Esophagus muscularis mucosa (tissue), 4 donors: ENCODE results near the gene PSMD11. TPM values are rescaled to one million over a fixed set of nuclear protein-coding genes. Genes with fewer than 3 reads are reported as not detected.
"Not testable (repeated sequence)": the region's sequence is repeated elsewhere in the genome, so short reads cannot be mapped to it uniquely, and the experiment has no call there.

ENCODE experiments used
- DNase-seq: peaks from one replicate; pipeline ENCODE4 v3.0.0-alpha.2; 2017; ENCODE audit errors: extremely low spot score
- H3K27ac ChIP-seq, 4 donors: fragments of 200-600 bp; sonication (generic); replicated peaks in 1 of 4; 1 replicate in 3 of 4; 2 replicates in 1 of 4; pipeline ENCODE4 v1.5.1; 2016 to 2019; ENCODE audit warnings: mild to moderate bottlenecking in 1 of 4
- H3K27me3 ChIP-seq, 4 donors: fragments of 200-600 bp; sonication (generic); one replicate each; pipeline versions ENCODE4 v1.5.1 to v1.6.0; 2016 to 2019
- H3K36me3 ChIP-seq, 4 donors: fragments of 200-600 bp; sonication (generic); one replicate each; pipeline ENCODE4 v1.5.1; 2016 to 2019
- H3K4me1 ChIP-seq, 4 donors: fragments of 200-600 bp; sonication (generic); one replicate each; pipeline ENCODE4 v1.5.1; 2016 to 2019
- H3K4me3 ChIP-seq, 4 donors: fragments of 200-600 bp; sonication (generic); 1 replicate in 2 of 4; 2 replicates in 2 of 4; pipeline ENCODE4 v1.5.1; 2016 to 2019; ENCODE audit warnings: mild to moderate bottlenecking in 4 of 4, moderate library complexity in 1 of 4
- H3K9me3 ChIP-seq, 4 donors: fragments of 200-600 bp; sonication (generic); 1 replicate in 3 of 4; 2 replicates in 1 of 4; pipeline ENCODE4 v1.5.1; 2016 to 2019
- EP300 ChIP-seq: sonication (generic); formaldehyde crosslinking; IDR thresholded peaks from one replicate; pipeline ENCODE4 v1.6.1; 2017; ENCODE audit warnings: antibody characterized with exemption
- POLR2A ChIP-seq: fragments of 450-650 bp; IDR thresholded peaks from one replicate; pipeline ENCODE4 v1.6.1; 2017; ENCODE audit warnings: antibody characterized with exemption, moderate library complexity, mild to moderate bottlenecking, low read depth
- POLR2AphosphoS5 ChIP-seq, 2 donors: sonication (generic); formaldehyde crosslinking; IDR thresholded peaks; one replicate each; pipeline ENCODE4 v1.6.1; 2017; ENCODE audit warnings: antibody characterized with exemption in 2 of 2
- WGBS: methylation state at CpG from one replicate; pipeline ENCODE4 v1.1.5; 2018; 5-methylcytosine and 5-hydroxymethylcytosine counted together
- intact Hi-C: fragments of 100-400 bp; cut with DNase I; formaldehyde crosslinking; loops from one replicate; pipeline ENCODE4 v1.15.1; 2023
- total RNA-seq, 4 donors: library from RNA; depleted of rRNA; stranded (reverse); fragments of >200 nt; gene quantifications; one replicate each; pipeline versions ENCODE4 v1.1.0 to v1.2.1, GENCODE V29; 2016
- TF ChIP-seq, protein P1 (sequence below), 3 experiments: fragments of 200-600 bp in 2 of 3; fragments of 450-650 bp in 1 of 3; sonication (generic) in 2 of 3; IDR thresholded peaks; one replicate each; pipeline ENCODE4 v1.5.1; 2017 to 2019; ENCODE audit warnings: antibody characterized with exemption in 3 of 3, mild to moderate bottlenecking in 2 of 3, moderate library complexity in 1 of 3

The PSMD11 gene
- total RNA-seq, 4 donors from 2014 or later = 39.9 to 70.2 (median 64.7) TPM

DNA sequence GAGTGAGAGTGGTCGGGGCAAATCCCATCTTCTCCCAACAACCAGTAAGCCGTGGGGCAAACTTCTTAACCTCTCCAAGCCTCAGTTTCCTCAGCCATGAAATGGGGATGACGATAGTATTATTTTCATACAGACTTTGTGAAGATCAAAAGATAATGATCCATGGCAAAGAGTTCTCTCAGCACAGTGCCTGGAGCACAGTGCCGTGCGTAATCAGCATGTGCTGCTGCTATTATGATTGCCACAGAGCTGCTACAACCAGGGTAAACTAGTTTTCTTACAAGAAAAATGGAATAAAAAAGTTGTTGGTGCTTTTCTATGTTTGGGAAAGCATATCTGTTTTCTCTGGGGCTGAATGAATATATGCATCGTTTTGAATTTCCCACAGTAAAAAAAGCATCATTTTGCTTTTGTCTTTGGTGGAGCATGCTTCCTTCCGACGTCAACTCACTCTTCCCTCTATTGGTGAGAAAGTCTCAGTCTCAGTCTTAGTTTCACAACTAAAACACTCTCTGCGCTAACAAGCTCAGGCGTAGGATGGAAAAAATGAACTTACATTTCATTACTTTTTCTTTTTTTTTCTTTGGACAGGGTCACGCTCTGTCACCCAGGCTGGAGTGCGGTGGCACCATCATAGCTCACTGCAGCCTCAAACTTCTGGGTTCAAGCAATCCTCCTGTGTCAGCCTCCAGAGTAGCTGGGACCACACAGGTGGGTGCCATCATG lies 79.7 kb downstream of the PSMD11 start:
- intact Hi-C loops = no loop called here

DNA sequence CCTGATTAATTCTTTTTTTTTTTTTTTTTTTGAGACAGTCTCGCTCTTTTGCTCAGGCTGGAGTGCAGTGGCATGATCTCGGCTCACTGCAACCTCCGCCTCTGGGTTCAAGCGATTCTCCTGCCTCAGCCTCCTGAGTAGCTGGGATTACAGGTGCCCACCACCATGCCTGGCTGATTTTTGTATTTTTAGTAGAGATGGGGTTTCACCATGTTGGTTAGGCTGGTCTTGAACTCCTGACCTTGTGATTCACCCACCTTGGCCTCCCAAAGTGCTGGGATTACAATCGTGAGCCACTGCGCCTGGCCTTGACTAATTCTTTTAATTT lies 80.2 kb downstream of the PSMD11 start:
- intact Hi-C loops, H3K9me3 ChIP-seq: not testable (repeated sequence)

More for the DNA sequence above, 79.7 kb downstream of the PSMD11 start:
- H3K27ac ChIP-seq = no peak overlapping the region
- TF ChIP-seq POLR2A (no peak), EP300 (no peak), POLR2AphosphoS5 (IDR thresholded peaks at IDR 0.05) (no peak)
- TF ChIP-seq, protein P1, sequence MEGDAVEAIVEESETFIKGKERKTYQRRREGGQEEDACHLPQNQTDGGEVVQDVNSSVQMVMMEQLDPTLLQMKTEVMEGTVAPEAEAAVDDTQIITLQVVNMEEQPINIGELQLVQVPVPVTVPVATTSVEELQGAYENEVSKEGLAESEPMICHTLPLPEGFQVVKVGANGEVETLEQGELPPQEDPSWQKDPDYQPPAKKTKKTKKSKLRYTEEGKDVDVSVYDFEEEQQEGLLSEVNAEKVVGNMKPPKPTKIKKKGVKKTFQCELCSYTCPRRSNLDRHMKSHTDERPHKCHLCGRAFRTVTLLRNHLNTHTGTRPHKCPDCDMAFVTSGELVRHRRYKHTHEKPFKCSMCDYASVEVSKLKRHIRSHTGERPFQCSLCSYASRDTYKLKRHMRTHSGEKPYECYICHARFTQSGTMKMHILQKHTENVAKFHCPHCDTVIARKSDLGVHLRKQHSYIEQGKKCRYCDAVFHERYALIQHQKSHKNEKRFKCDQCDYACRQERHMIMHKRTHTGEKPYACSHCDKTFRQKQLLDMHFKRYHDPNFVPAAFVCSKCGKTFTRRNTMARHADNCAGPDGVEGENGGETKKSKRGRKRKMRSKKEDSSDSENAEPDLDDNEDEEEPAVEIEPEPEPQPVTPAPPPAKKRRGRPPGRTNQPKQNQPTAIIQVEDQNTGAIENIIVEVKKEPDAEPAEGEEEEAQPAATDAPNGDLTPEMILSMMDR (IDR thresholded peaks at IDR 0.05) = no peak
- no peaks in the 10 kb centered on the region for H3K36me3 ChIP-seq
- no peaks in the 10 kb centered on the region for H3K9me3 ChIP-seq
- 93% methylated on average over 12 of the region's 12 CpGs for WGBS
- H3K4me1 ChIP-seq = peaks cover 14 to 17% (median 17%) of the 10 kb centered on the region in 4 donors
- H3K27me3 ChIP-seq = no peaks in the 10 kb centered on the region
- no peak for DNase-seq
- H3K4me3 ChIP-seq = no peak overlapping the region

DNA sequence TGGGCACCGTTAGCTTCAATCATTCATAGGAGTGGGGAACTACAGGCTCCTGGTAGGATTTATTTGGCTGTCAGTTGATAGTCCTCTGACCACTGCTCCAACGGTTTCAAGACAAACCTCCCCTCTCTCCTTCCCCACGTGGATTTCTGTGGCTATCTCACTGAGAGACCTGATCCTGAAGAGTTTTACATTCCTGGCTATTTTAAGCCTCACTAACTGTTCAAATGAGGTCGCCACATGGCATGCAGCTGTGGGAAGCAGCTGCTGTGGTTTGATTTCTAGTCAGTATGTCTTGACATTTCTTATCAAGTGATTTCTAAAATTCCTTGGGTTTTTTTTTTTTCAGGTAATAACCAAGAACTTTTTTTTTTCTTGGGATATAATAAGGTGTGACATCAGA lies 80.8 kb downstream of the PSMD11 start:
- intact Hi-C loops = no loop called here
- WGBS = 35% methylated on average over 4 of the region's 4 CpGs
- DNase-seq = no peak

More for the DNA sequence above, 80.2 kb downstream of the PSMD11 start:
- not testable (repeated sequence) for H3K27ac ChIP-seq, DNase-seq, H3K27me3 ChIP-seq, H3K36me3 ChIP-seq, H3K4me3 ChIP-seq
- 90% methylated on average over 6 of the region's 6 CpGs for WGBS
- peaks cover 9 to 14% (median 11%) of the 10 kb centered on the region in 4 donors for H3K4me1 ChIP-seq

DNA sequence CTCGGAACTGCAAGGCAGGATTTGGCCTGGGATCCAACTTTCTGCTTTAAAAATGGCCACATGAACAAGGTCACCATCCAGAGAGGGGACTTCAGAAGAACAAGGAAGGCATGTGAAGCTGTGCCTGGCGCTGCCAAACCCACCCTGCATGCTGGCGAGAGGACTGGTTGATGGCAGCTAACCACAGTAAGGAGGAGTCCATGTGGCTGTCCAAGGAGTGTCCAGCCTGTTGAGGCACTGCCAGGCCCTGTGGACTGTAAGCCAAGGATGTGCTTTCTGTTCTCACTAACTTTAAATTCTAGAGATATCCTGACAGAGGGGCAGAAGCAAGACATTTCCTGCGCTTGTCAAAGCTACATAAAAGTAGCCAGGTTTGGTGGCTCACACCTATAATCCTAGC lies 82.8 kb downstream of the PSMD11 start:
- H3K27me3 ChIP-seq = no peaks in the 10 kb centered on the region
- 96% methylated on average over 4 of the region's 4 CpGs for WGBS
- H3K4me3 ChIP-seq = no peak overlapping the region
- H3K4me1 ChIP-seq = no peaks in the 10 kb centered on the region
- TF ChIP-seq POLR2A (no peak), EP300 (no peak), POLR2AphosphoS5 (IDR thresholded peaks at IDR 0.05) (no peak)
- TF ChIP-seq, protein P1 (IDR thresholded peaks at IDR 0.05) = no peak
- no peaks in the 10 kb centered on the region for H3K36me3 ChIP-seq
- no peak for DNase-seq
- no peak overlapping the region for H3K27ac ChIP-seq
- no peaks in the 10 kb centered on the region for H3K9me3 ChIP-seq
- intact Hi-C loops = no loop called here

More for the DNA sequence above, 80.8 kb downstream of the PSMD11 start:
- peaks cover 3 to 8% (median 5%) of the 10 kb centered on the region in 4 donors for H3K4me1 ChIP-seq
- no peak overlapping the region for H3K4me3 ChIP-seq
- no peaks in the 10 kb centered on the region for H3K27me3 ChIP-seq
- H3K9me3 ChIP-seq = no peaks in the 10 kb centered on the region
- TF ChIP-seq POLR2A = no peak
- no peak for TF ChIP-seq EP300
- TF ChIP-seq, protein P1 (IDR thresholded peaks at IDR 0.05) = no peak
- no peak for TF ChIP-seq POLR2AphosphoS5 (IDR thresholded peaks at IDR 0.05)
- no peaks in the 10 kb centered on the region for H3K36me3 ChIP-seq
- no peak overlapping the region for H3K27ac ChIP-seq

DNA sequence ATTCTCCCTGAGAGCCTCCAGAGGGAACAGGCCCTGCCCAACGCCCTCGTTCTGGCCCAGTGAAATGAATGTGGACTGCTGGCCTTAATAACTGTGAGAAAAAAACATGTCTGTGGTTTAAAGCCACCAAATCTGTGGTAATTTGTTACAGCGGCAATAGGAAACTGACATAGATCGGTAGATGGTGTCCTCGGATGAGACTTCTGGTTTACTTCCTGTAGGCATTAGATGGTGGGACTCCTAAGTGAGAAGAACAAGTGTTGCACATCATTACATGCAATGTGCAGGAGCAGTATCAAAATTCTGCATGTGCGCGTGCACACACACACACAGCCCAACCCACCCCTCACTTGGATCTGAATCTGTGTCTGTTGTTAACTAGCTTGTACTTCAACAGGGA lies 84.5 kb downstream of the PSMD11 start:
- DNase-seq = no peak
- H3K4me1 ChIP-seq = no peaks in the 10 kb centered on the region
- TF ChIP-seq EP300 = no peak
- no peak for TF ChIP-seq POLR2AphosphoS5 (IDR thresholded peaks at IDR 0.05)
- intact Hi-C loops = no loop called here
- H3K27me3 ChIP-seq = no peaks in the 10 kb centered on the region
- H3K27ac ChIP-seq = no peak overlapping the region
- H3K4me3 ChIP-seq = no peak overlapping the region
- WGBS = 100% methylated on average over 7 of the region's 7 CpGs
- no peaks in the 10 kb centered on the region for H3K36me3 ChIP-seq
- H3K9me3 ChIP-seq = no peaks in the 10 kb centered on the region

DNA sequence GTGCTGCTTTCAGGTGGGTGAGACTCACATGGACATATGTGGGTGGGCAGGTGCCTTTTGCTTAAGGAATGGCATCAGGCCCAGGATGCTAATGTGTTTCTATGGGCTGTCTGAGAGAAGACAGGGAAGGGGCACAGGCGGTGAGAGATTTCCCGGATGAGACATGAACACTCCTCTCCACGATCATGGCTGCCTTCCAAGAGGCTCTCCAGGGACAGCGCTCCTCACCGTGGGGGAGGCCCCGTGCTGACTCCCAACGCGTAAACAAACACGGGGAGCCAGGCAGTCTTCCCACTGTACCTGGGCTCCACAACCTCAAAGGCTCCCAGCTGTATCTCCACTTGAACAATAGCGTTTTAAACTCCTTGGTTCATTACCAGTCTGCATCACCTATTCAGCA lies 85.3 kb downstream of the PSMD11 start:
- intact Hi-C loops = no loop called here
- TF ChIP-seq, protein P1 (IDR thresholded peaks at IDR 0.05) = no peak
- no peak for TF ChIP-seq POLR2A
- no peak for TF ChIP-seq EP300
- no peak for TF ChIP-seq POLR2AphosphoS5 (IDR thresholded peaks at IDR 0.05)
- Histone ChIP-seq H3K27ac (no peak overlapping the region), H3K4me1 (no peaks in the 10 kb centered on the region), H3K9me3 (no peaks in the 10 kb centered on the region), H3K4me3 (no peak overlapping the region), H3K27me3 (no peaks in the 10 kb centered on the region), H3K36me3 (no peaks in the 10 kb centered on the region)
- WGBS = 69% methylated on average over 10 of the region's 10 CpGs
- no peak for DNase-seq
